Measurements from ENCODE around the gene ANO1. TPM values are rescaled to one million over a fixed set of nuclear protein-coding genes. Genes with fewer than 3 reads are reported as not detected.

The ANO1 gene
- total RNA-seq, 4 donors from 2014 or later = 25.3 to 107 (median 48.8) TPM

- Histone ChIP-seq H3K4me3 (no peak overlapping the region), H3K4me1 (peaks cover 0 to 25% (median 12%) of the 10 kb centered on the region in 4 donors), H3K27me3 (peaks cover 0 to 88% (median 12%) of the 10 kb centered on the region in 4 donors), H3K9me3 (no peaks in the 10 kb centered on the region), H3K36me3 (no peaks in the 10 kb centered on the region), H3K27ac (replicated peaks in 1 of 4) (no peak overlapping the region)
- TF ChIP-seq POLR2AphosphoS5 (IDR thresholded peaks at IDR 0.05) = no peak
- intact Hi-C loops (cut with DNase I) = no loop called here
- 84% methylated on average over 6 of the region's 6 CpGs for WGBS
- DNase-seq (ENCODE audit: extremely low spot score) = no peak
Measured at GRCh38 chr11:70076461-70076931, 1.6 kb upstream of the ANO1 start.

GRCh38 chr11:70077411-70078094 is 564 bp upstream of the ANO1 start:
- Histone ChIP-seq H3K27ac (replicated peaks in 1 of 4) (peak overlapping the region in 1 of 4 donors; percentile 18), H3K27me3 (peaks cover 0 to 84% (median 12%) of the 10 kb centered on the region in 4 donors), H3K4me1 (peaks cover 0 to 25% (median 11%) of the 10 kb centered on the region in 4 donors), H3K9me3 (no peaks in the 10 kb centered on the region), H3K4me3 (peak overlapping the region; percentile 33 to 52 (median 40)), H3K36me3 (no peaks in the 10 kb centered on the region)
- DNase-seq (ENCODE audit: extremely low spot score) = no peak
- intact Hi-C loops (cut with DNase I) = no loop called here
- TF ChIP-seq CTCF (IDR thresholded peaks at IDR 0.05) (no peak), EP300 (IDR thresholded peaks at IDR 0.05) (no peak), POLR2AphosphoS5 (IDR thresholded peaks at IDR 0.05) (no peak), POLR2A (IDR thresholded peaks at IDR 0.05; ENCODE audit: low read depth) (no peak)
- 15% methylated on average over 15 of the region's 26 CpGs for WGBS

- 93% methylated on average over 5 of the region's 50 CpGs for WGBS
- intact Hi-C loops (cut with DNase I) = no loop called here
- no peaks in the 10 kb centered on the region for H3K36me3 ChIP-seq
- H3K4me3 ChIP-seq = peak overlapping the region; percentile 33 to 52 (median 40)
- H3K27ac ChIP-seq (replicated peaks in 1 of 4) = peak overlapping the region; percentile 33 to 58 (median 48)
- peaks cover 0 to 16% (median 10%) of the 10 kb centered on the region in 4 donors for H3K4me1 ChIP-seq
- H3K27me3 ChIP-seq = peaks cover 0 to 69% (median 12%) of the 10 kb centered on the region in 4 donors
- DNase-seq (ENCODE audit: extremely low spot score) = no peak
- TF ChIP-seq POLR2A (IDR thresholded peaks at IDR 0.05; ENCODE audit: low read depth) (no peak), CTCF (IDR thresholded peaks at IDR 0.05) (no peak), EP300 (IDR thresholded peaks at IDR 0.05) (no peak), POLR2AphosphoS5 (IDR thresholded peaks at IDR 0.05) (no peak)
- no peaks in the 10 kb centered on the region for H3K9me3 ChIP-seq
Measured at GRCh38 chr11:70078781-70079616, 882 bp downstream of the ANO1 start.

- WGBS = 72% methylated on average over 5 of the region's 5 CpGs
- H3K27ac ChIP-seq (replicated peaks in 1 of 4) = peak overlapping the region in 3 of 4 donors; percentile 37 to 58 (median 58)
- peaks cover 0 to 16% (median 10%) of the 10 kb centered on the region in 4 donors for H3K4me1 ChIP-seq
- no peak for TF ChIP-seq POLR2AphosphoS5 (IDR thresholded peaks at IDR 0.05)
- TF ChIP-seq POLR2A (IDR thresholded peaks at IDR 0.05; ENCODE audit: low read depth) = no peak
- TF ChIP-seq EP300 (IDR thresholded peaks at IDR 0.05) = no peak
- TF ChIP-seq CTCF (IDR thresholded peaks at IDR 0.05) = no peak
- peak overlapping the region in 3 of 4 donors; percentile 33 to 52 (median 37) for H3K4me3 ChIP-seq
- peaks cover 0 to 66% (median 12%) of the 10 kb centered on the region in 4 donors for H3K27me3 ChIP-seq
- H3K36me3 ChIP-seq = no peaks in the 10 kb centered on the region
- H3K9me3 ChIP-seq = no peaks in the 10 kb centered on the region
- intact Hi-C loops (cut with DNase I) = no loop called here
- DNase-seq (ENCODE audit: extremely low spot score) = no peak
Measured at GRCh38 chr11:70079691-70080090, 1.6 kb downstream of the ANO1 start.

GRCh38 chr11:70080763-70081162 is 2.6 kb downstream of the ANO1 start:
- Histone ChIP-seq H3K27me3 (peaks cover 0 to 70% (median 9%) of the 10 kb centered on the region in 4 donors), H3K27ac (replicated peaks in 1 of 4) (no peak overlapping the region), H3K4me3 (no peak overlapping the region), H3K4me1 (peaks cover 0 to 16% (median 10%) of the 10 kb centered on the region in 4 donors), H3K36me3 (no peaks in the 10 kb centered on the region), H3K9me3 (no peaks in the 10 kb centered on the region)
- TF ChIP-seq POLR2A (IDR thresholded peaks at IDR 0.05; ENCODE audit: low read depth) (no peak), CTCF (IDR thresholded peaks at IDR 0.05) (no peak), POLR2AphosphoS5 (IDR thresholded peaks at IDR 0.05) (no peak)
- WGBS = 100% methylated on average over 1 of the region's 10 CpGs
- no peak for DNase-seq (ENCODE audit: extremely low spot score)
- intact Hi-C loops (cut with DNase I) = no loop called here

All from esophagus muscularis mucosa (tissue), 4 donors.